NCI-H146 (cell line): ENCODE measurements around the gene SYTL3.
"Not testable (repeated sequence)": the region's sequence is repeated elsewhere in the genome, so short reads cannot be mapped to it uniquely, and the experiment has no call there.

Source experiments
- DNase-seq: peaks from one replicate; lab custom pipeline; 2025; lab: John Stamatoyannopoulos, UW

The SYTL3 gene

GRCh38 chr6:158694913-158695312 lies 45.1 kb downstream of the SYTL3 start:
- DNase-seq, result no peak

GRCh38 chr6:158697811-158698210 lies 48.0 kb downstream of the SYTL3 start:
- no peak for DNase-seq

- no peak for DNase-seq
These were observed 49.1 kb downstream of the SYTL3 start for GRCh38 chr6:158698931-158699330.

- DNase-seq, result not testable (repeated sequence)
These were observed 51.4 kb downstream of the SYTL3 start for GRCh38 chr6:158701268-158701667.

- no peak for DNase-seq
These were observed 53.4 kb downstream of the SYTL3 start for GRCh38 chr6:158703111-158703836.

- DNase-seq, result peak; percentile 57
These were observed 54.3 kb downstream of the SYTL3 start for GRCh38 chr6:158703837-158704822.

GRCh38 chr6:158705386-158706126 lies 55.7 kb downstream of the SYTL3 start:
- DNase-seq, result no peak

GRCh38 chr6:158706369-158706982 lies 56.6 kb downstream of the SYTL3 start:
- DNase-seq, result peak; percentile 34

GRCh38 chr6:158707120-158707820 lies 57.4 kb downstream of the SYTL3 start:
- peak; percentile 49 for DNase-seq

- DNase-seq, result no peak
These were observed 58.0 kb downstream of the SYTL3 start for GRCh38 chr6:158707821-158708195.

- DNase-seq, result no peak
These were observed 58.4 kb downstream of the SYTL3 start for GRCh38 chr6:158708239-158708638.

GRCh38 chr6:158709809-158710208 lies 60.0 kb downstream of the SYTL3 start:
- DNase-seq, result no peak

- DNase-seq, result no peak
These were observed 61.4 kb downstream of the SYTL3 start for GRCh38 chr6:158711264-158711663.

GRCh38 chr6:158713469-158713868 lies 63.6 kb downstream of the SYTL3 start:
- DNase-seq, result no peak

GRCh38 chr6:158714706-158715105 lies 64.9 kb downstream of the SYTL3 start:
- no peak for DNase-seq

GRCh38 chr6:158715330-158716311 lies 65.8 kb downstream of the SYTL3 start:
- DNase-seq, result no peak

GRCh38 chr6:158717341-158718330 lies 67.8 kb downstream of the SYTL3 start:
- DNase-seq, result no peak

GRCh38 chr6:158718461-158719046 lies 68.7 kb downstream of the SYTL3 start:
- peak; percentile 96 for DNase-seq
